ENCODE results near the gene PPP2R2C. TPM values are rescaled to one million over a fixed set of nuclear protein-coding genes. Genes with fewer than 3 reads are reported as not detected.

Gene PPP2R2C
- total and polyA plus RNA-seq, 2 donors: 5.4 to 6.4 TPM

DNA sequence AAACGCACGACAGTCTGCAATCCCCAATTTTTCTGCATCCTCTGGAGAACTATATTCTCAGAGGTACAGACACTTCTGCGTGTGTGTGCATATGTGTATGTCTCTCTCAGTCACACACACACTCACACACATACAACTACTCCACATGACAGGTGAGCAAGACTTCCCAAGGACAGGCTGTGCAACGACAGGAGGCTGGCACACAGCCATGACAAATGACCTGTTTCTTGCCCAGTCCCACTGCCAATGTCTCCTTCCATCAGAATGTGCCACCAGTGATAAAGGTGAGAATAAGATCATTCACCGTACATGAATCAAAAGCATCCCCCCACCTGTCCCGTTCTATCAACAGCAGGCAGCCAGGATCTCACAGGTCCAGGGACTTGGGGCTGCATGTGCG is 52.4 kb downstream of the PPP2R2C start:
- H3K4me3 ChIP-seq (ENCODE audit: low read length in 2 of 2): no peak overlapping the region
- WGBS: 90% methylated on average over 7 of the region's 7 CpGs
- DNase-seq (ENCODE audit: low read depth in 6 of 9, low spot score in 9 of 9): no peak

GRCh38 chr4:6419452-6420028 is 52.9 kb downstream of the PPP2R2C start:
- no peak for DNase-seq (ENCODE audit: low read depth in 6 of 9, low spot score in 9 of 9)
- Histone ChIP-seq H3K27ac (ENCODE audit: low read depth in 1 of 2, low read length in 1 of 2) (no peak overlapping the region), H3K36me3 (ENCODE audit: control insufficient read depth in 2 of 2, insufficient read depth in 2 of 2, low read length in 1 of 2) (no peaks in the 10 kb centered on the region), H3K27me3 (ENCODE audit: control insufficient read depth in 2 of 2, insufficient read depth in 1 of 2, low read length in 1 of 2) (no peaks in the 10 kb centered on the region), H3K9me3 (ENCODE audit: control insufficient read depth in 2 of 2, insufficient read depth in 1 of 2, low read length in 1 of 2) (no peaks in the 10 kb centered on the region), H3K4me3 (ENCODE audit: low read length in 2 of 2) (no peak overlapping the region), H3K4me1 (ENCODE audit: control insufficient read depth in 2 of 2, insufficient read depth in 2 of 2, low read length in 2 of 2) (no peaks in the 10 kb centered on the region)
- 86% methylated on average over 6 of the region's 6 CpGs for WGBS

More for the DNA sequence above, 52.4 kb downstream of the PPP2R2C start:
- Histone ChIP-seq H3K27ac (ENCODE audit: low read depth in 1 of 2, low read length in 1 of 2) (no peak overlapping the region), H3K9me3 (ENCODE audit: control insufficient read depth in 2 of 2, insufficient read depth in 1 of 2, low read length in 1 of 2) (no peaks in the 10 kb centered on the region), H3K27me3 (ENCODE audit: control insufficient read depth in 2 of 2, insufficient read depth in 1 of 2, low read length in 1 of 2) (no peaks in the 10 kb centered on the region), H3K4me1 (ENCODE audit: control insufficient read depth in 2 of 2, insufficient read depth in 2 of 2, low read length in 2 of 2) (no peaks in the 10 kb centered on the region), H3K36me3 (ENCODE audit: control insufficient read depth in 2 of 2, insufficient read depth in 2 of 2, low read length in 1 of 2) (no peaks in the 10 kb centered on the region)

DNA sequence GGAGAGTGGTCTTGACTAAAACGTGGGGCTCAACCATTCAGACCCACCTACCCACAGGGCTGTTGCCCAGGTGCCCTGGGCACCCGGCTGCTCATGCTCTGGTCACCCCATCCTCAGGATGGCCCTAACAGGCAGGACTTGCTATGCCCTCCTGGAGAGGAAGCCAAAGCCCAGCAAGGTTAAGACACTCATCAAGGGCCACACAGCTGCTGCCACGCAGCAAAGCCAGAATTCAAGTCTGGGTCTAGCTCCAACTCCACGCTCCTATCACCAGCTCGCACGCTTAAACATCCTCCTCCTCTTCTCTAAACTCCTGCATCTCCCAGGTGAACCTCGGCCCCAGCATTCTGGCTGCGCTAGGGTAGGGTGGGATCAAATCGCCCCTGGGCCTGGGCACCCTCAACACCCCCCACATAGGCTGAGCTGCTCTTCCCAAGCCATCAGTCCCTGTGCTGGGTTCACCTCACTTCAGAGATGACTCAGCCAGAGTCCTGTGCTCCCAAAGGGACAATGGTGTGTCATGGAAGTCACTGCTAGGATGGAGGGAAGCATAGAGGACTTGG is 54.1 kb downstream of the PPP2R2C start:
- Histone ChIP-seq H3K4me3 (ENCODE audit: low read length in 2 of 2) (no peak overlapping the region), H3K9me3 (ENCODE audit: control insufficient read depth in 2 of 2, insufficient read depth in 1 of 2, low read length in 1 of 2) (no peaks in the 10 kb centered on the region), H3K27me3 (ENCODE audit: control insufficient read depth in 2 of 2, insufficient read depth in 1 of 2, low read length in 1 of 2) (no peaks in the 10 kb centered on the region), H3K4me1 (ENCODE audit: control insufficient read depth in 2 of 2, insufficient read depth in 2 of 2, low read length in 2 of 2) (no peaks in the 10 kb centered on the region), H3K36me3 (ENCODE audit: control insufficient read depth in 2 of 2, insufficient read depth in 2 of 2, low read length in 1 of 2) (no peaks in the 10 kb centered on the region), H3K27ac (ENCODE audit: low read depth in 1 of 2, low read length in 1 of 2) (no peak overlapping the region)
- DNase-seq (ENCODE audit: low read depth in 6 of 9, low spot score in 9 of 9): no peak
- WGBS: 88% methylated on average over 9 of the region's 9 CpGs

DNA sequence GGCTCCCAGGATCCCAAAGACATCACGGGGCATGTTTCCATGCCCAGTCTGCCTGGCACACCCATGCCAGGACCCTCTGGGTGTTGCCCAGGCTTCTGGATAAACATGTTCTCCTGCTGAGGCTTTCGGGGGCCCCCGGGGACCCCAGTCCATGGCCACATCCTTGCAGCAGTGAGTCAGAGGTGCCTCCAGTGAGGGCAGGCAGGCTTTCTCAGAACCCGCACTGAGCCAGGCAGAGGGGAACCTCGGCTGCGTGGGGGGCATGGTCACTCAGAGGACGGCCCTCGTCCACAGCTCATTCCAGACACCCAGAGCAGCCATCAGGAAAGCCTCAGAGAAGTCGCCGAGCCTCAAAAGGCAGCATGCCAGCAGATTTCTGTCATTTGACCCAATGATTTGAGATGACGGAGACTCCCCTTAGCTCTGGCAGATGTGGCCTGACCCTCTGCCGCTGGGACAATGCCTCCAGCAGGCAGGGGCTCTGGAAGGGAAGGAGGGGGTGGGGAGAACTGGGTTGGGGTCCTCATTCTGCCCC is 54.8 kb downstream of the PPP2R2C start:
- H3K36me3 ChIP-seq (ENCODE audit: control insufficient read depth in 2 of 2, insufficient read depth in 2 of 2, low read length in 1 of 2): no peaks in the 10 kb centered on the region
- no peak overlapping the region for H3K4me3 ChIP-seq (ENCODE audit: low read length in 2 of 2)
- H3K4me1 ChIP-seq (ENCODE audit: control insufficient read depth in 2 of 2, insufficient read depth in 2 of 2, low read length in 2 of 2): no peaks in the 10 kb centered on the region
- H3K27me3 ChIP-seq (ENCODE audit: control insufficient read depth in 2 of 2, insufficient read depth in 1 of 2, low read length in 1 of 2): no peaks in the 10 kb centered on the region
- DNase-seq (ENCODE audit: low read depth in 6 of 9, low spot score in 9 of 9): no peak
- H3K27ac ChIP-seq (ENCODE audit: low read depth in 1 of 2, low read length in 1 of 2): no peak overlapping the region
- no peaks in the 10 kb centered on the region for H3K9me3 ChIP-seq (ENCODE audit: control insufficient read depth in 2 of 2, insufficient read depth in 1 of 2, low read length in 1 of 2)
- 89% methylated on average over 12 of the region's 12 CpGs for WGBS

- Histone ChIP-seq H3K27me3 (ENCODE audit: control insufficient read depth in 2 of 2, insufficient read depth in 1 of 2, low read length in 1 of 2) (no peaks in the 10 kb centered on the region), H3K36me3 (ENCODE audit: control insufficient read depth in 2 of 2, insufficient read depth in 2 of 2, low read length in 1 of 2) (no peaks in the 10 kb centered on the region), H3K4me3 (ENCODE audit: low read length in 2 of 2) (no peak overlapping the region), H3K27ac (ENCODE audit: low read depth in 1 of 2, low read length in 1 of 2) (no peak overlapping the region), H3K4me1 (ENCODE audit: control insufficient read depth in 2 of 2, insufficient read depth in 2 of 2, low read length in 2 of 2) (no peaks in the 10 kb centered on the region), H3K9me3 (ENCODE audit: control insufficient read depth in 2 of 2, insufficient read depth in 1 of 2, low read length in 1 of 2) (no peaks in the 10 kb centered on the region)
- DNase-seq (ENCODE audit: low read depth in 6 of 9, low spot score in 9 of 9): no peak
- WGBS: 63% methylated on average over 16 of the region's 16 CpGs
Observed at GRCh38 chr4:6416518-6417286, 55.7 kb downstream of the PPP2R2C start.

- no peaks in the 10 kb centered on the region for H3K4me1 ChIP-seq (ENCODE audit: control insufficient read depth in 2 of 2, insufficient read depth in 2 of 2, low read length in 2 of 2)
- H3K4me3 ChIP-seq (ENCODE audit: low read length in 2 of 2): no peak overlapping the region
- H3K27ac ChIP-seq (ENCODE audit: low read depth in 1 of 2, low read length in 1 of 2): no peak overlapping the region
- WGBS: 70% methylated on average over 19 of the region's 19 CpGs
- H3K36me3 ChIP-seq (ENCODE audit: control insufficient read depth in 2 of 2, insufficient read depth in 2 of 2, low read length in 1 of 2): no peaks in the 10 kb centered on the region
- H3K27me3 ChIP-seq (ENCODE audit: control insufficient read depth in 2 of 2, insufficient read depth in 1 of 2, low read length in 1 of 2): no peaks in the 10 kb centered on the region
- DNase-seq (ENCODE audit: low read depth in 6 of 9, low spot score in 9 of 9): no peak
- no peaks in the 10 kb centered on the region for H3K9me3 ChIP-seq (ENCODE audit: control insufficient read depth in 2 of 2, insufficient read depth in 1 of 2, low read length in 1 of 2)
Observed at GRCh38 chr4:6415031-6415705, 57.2 kb downstream of the PPP2R2C start.

DNA sequence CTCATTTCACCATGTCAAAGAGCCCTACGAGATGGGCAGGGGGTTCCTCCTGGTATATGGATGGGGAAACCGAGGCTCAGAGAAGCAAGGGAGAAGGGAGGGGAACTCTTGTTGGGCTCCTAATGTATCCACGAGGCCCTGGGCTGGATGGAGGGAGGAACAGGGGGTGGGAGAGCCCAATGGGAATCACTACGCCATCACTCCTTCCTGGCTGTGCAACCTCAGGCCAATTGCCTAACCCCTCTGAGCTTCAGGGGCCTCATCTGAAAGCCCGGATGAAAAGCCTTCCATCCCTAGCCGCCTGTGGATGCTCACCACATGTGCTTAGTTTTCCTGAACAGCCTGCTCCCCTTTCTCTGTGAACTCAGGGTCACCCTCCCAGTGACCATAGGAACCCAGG is 57.8 kb downstream of the PPP2R2C start:
- Histone ChIP-seq H3K9me3 (ENCODE audit: control insufficient read depth in 2 of 2, insufficient read depth in 1 of 2, low read length in 1 of 2) (no peaks in the 10 kb centered on the region), H3K4me1 (ENCODE audit: control insufficient read depth in 2 of 2, insufficient read depth in 2 of 2, low read length in 2 of 2) (no peaks in the 10 kb centered on the region), H3K4me3 (ENCODE audit: low read length in 2 of 2) (no peak overlapping the region), H3K27ac (ENCODE audit: low read depth in 1 of 2, low read length in 1 of 2) (no peak overlapping the region), H3K36me3 (ENCODE audit: control insufficient read depth in 2 of 2, insufficient read depth in 2 of 2, low read length in 1 of 2) (no peaks in the 10 kb centered on the region), H3K27me3 (ENCODE audit: control insufficient read depth in 2 of 2, insufficient read depth in 1 of 2, low read length in 1 of 2) (no peaks in the 10 kb centered on the region)
- no peak for DNase-seq (ENCODE audit: low read depth in 6 of 9, low spot score in 9 of 9)
- 77% methylated on average over 6 of the region's 6 CpGs for WGBS

GRCh38 chr4:6410664-6411063 is 61.8 kb downstream of the PPP2R2C start:
- Histone ChIP-seq H3K4me1 (ENCODE audit: control insufficient read depth in 2 of 2, insufficient read depth in 2 of 2, low read length in 2 of 2) (no peaks in the 10 kb centered on the region), H3K4me3 (ENCODE audit: low read length in 2 of 2) (no peak overlapping the region), H3K9me3 (ENCODE audit: control insufficient read depth in 2 of 2, insufficient read depth in 1 of 2, low read length in 1 of 2) (no peaks in the 10 kb centered on the region), H3K36me3 (ENCODE audit: control insufficient read depth in 2 of 2, insufficient read depth in 2 of 2, low read length in 1 of 2) (no peaks in the 10 kb centered on the region), H3K27ac (ENCODE audit: low read depth in 1 of 2, low read length in 1 of 2) (no peak overlapping the region), H3K27me3 (ENCODE audit: control insufficient read depth in 2 of 2, insufficient read depth in 1 of 2, low read length in 1 of 2) (peaks cover 0 to 1% of the 10 kb centered on the region in 2 donors)
- DNase-seq (ENCODE audit: low read depth in 6 of 9, low spot score in 9 of 9): no peak
- WGBS: 92% methylated on average over 6 of the region's 6 CpGs

- no peak for DNase-seq (ENCODE audit: low read depth in 6 of 9, low spot score in 9 of 9)
- 87% methylated on average over 11 of the region's 11 CpGs for WGBS
- H3K36me3 ChIP-seq (ENCODE audit: control insufficient read depth in 2 of 2, insufficient read depth in 2 of 2, low read length in 1 of 2): no peaks in the 10 kb centered on the region
Observed at GRCh38 chr4:6410068-6410467, 62.3 kb downstream of the PPP2R2C start.

More at GRCh38 chr4:6410068-6410467, 62.3 kb downstream of the PPP2R2C start:
- no peak overlapping the region for H3K4me3 ChIP-seq (ENCODE audit: low read length in 2 of 2)
- H3K4me1 ChIP-seq (ENCODE audit: control insufficient read depth in 2 of 2, insufficient read depth in 2 of 2, low read length in 2 of 2): no peaks in the 10 kb centered on the region
- no peak overlapping the region for H3K27ac ChIP-seq (ENCODE audit: low read depth in 1 of 2, low read length in 1 of 2)
- H3K9me3 ChIP-seq (ENCODE audit: control insufficient read depth in 2 of 2, insufficient read depth in 1 of 2, low read length in 1 of 2): no peaks in the 10 kb centered on the region
- H3K27me3 ChIP-seq (ENCODE audit: control insufficient read depth in 2 of 2, insufficient read depth in 1 of 2, low read length in 1 of 2): peaks cover 0 to 7% of the 10 kb centered on the region in 2 donors

Measured in thymus (tissue), 11 donors.